Natural killer cell (primary cell): ENCODE data around the gene CRIP1. TPM values are rescaled to one million over a fixed set of nuclear protein-coding genes. Genes with fewer than 3 reads are reported as not detected.

Experiments used
- ATAC-seq, 3 donors: fragments of 150-1000 bp in 2 of 3; fragments of 200-7000 bp in 1 of 3; cut with Tn5 transposase; 1 replicate in 1 of 3; 2 replicates in 2 of 3; pipeline ENCODE4 v1.10.0; 2021; ENCODE audit warnings: mild to moderate bottlenecking in 2 of 3, moderate library complexity in 2 of 3
- DNase-seq, 2 donors: peaks; one replicate each; pipeline versions ENCODE4 v3.0.0 to v3.0.0-alpha.2; 2013 to 2021; ENCODE audit warnings: mixed read lengths in 1 of 2
- H3K27ac ChIP-seq: one replicate; pipeline ENCODE4 v1.5.1; 2013; ENCODE audit warnings: mild to moderate bottlenecking, low read length
- H3K27me3 ChIP-seq: one replicate; pipeline ENCODE4 v1.6.1; 2013; ENCODE audit warnings: low read length; ENCODE audit not compliant: control insufficient read depth, insufficient read depth
- H3K36me3 ChIP-seq: one replicate; pipeline ENCODE4 v1.6.1; 2013; ENCODE audit warnings: low read length; ENCODE audit not compliant: control insufficient read depth, insufficient read depth
- H3K4me1 ChIP-seq: one replicate; pipeline ENCODE4 v1.6.1; 2013; ENCODE audit warnings: low read length; ENCODE audit not compliant: control insufficient read depth, insufficient read depth
- H3K4me3 ChIP-seq: one replicate; pipeline ENCODE4 v1.5.1; 2013; ENCODE audit warnings: low read length
- H3K9me3 ChIP-seq: one replicate; pipeline ENCODE4 v1.6.1; 2013; ENCODE audit warnings: low read length; ENCODE audit not compliant: control insufficient read depth, insufficient read depth
- H3K27ac Mint-ChIP-seq, 2 donors: one replicate each; pipeline ENCODE4 v1.8.0; 2022; ENCODE audit warnings: mild to moderate bottlenecking in 2 of 2, mixed read lengths in 2 of 2, moderate library complexity in 1 of 2
- H3K27me3 Mint-ChIP-seq, 2 donors: one replicate each; pipeline ENCODE4 v1.8.0; 2022; ENCODE audit warnings: low read depth in 2 of 2, mixed read lengths in 2 of 2
- H3K36me3 Mint-ChIP-seq: one replicate; pipeline ENCODE4 v1.8.0; 2022; ENCODE audit warnings: mixed read lengths
- H3K4me1 Mint-ChIP-seq, 2 donors: one replicate each; pipeline ENCODE4 v1.8.0; 2022; ENCODE audit warnings: mixed read lengths in 2 of 2
- H3K4me3 Mint-ChIP-seq: one replicate; pipeline ENCODE4 v1.8.0; 2022; ENCODE audit warnings: mild to moderate bottlenecking, moderate library complexity, mixed read lengths
- H3K9me3 Mint-ChIP-seq, 2 donors: one replicate each; pipeline ENCODE4 v1.8.0; 2022; ENCODE audit warnings: mixed read lengths in 2 of 2
- WGBS: methylation state at CpG from one replicate; pipeline ENCODE4 v1.1.7; 2013; ENCODE audit warnings: missing lambda C conversion rate; ENCODE audit not compliant: insufficient coverage; 5-methylcytosine and 5-hydroxymethylcytosine counted together
- intact Hi-C: fragments of 100-400 bp; cut with micrococcal nuclease; formaldehyde crosslinking; loops from one replicate; pipeline ENCODE4 v1.14.2; 2022
- total RNA-seq, 4 donors: library from RNA; stranded (reverse); fragments of 120-200 nt in 1 of 4; gene quantifications; one replicate each; pipeline versions ENCODE4 v1.2.3 to v1.2.4, GENCODE V29; 2013 to 2022
- TF ChIP-seq, protein P1 (sequence below): fragments of 200-600 bp; IDR thresholded peaks from one replicate; pipeline ENCODE4 v1.8.0; 2022; ENCODE audit warnings: antibody characterized with exemption

CRIP1 gene
- total RNA-seq, 3 donors from 2014 or later (not counting 1 experiment from before 2014, with no cell fraction given) = 276 to 334 (median 290) TPM

DNA sequence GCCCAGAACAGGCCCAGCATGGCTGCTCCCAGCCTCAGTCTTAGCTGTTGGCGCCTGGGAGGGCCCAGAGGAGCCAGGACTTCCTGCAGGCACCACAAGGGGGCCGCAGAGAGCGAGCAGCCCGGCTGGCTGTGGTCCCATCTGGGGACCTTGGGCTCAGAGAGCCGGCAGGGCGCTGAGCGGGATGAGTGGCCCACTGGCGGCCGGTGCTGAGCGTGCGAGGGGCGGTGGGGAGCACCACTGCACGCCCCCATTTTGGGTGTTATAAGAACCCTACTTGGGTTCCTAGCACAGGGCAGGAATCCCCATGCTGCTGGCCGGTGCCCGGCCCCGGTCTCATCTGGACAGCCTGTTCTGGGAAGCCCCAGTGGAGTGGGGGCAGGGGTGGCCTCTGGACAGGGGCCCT is 38.0 kb upstream of the CRIP1 start:
- TF ChIP-seq, protein P1, sequence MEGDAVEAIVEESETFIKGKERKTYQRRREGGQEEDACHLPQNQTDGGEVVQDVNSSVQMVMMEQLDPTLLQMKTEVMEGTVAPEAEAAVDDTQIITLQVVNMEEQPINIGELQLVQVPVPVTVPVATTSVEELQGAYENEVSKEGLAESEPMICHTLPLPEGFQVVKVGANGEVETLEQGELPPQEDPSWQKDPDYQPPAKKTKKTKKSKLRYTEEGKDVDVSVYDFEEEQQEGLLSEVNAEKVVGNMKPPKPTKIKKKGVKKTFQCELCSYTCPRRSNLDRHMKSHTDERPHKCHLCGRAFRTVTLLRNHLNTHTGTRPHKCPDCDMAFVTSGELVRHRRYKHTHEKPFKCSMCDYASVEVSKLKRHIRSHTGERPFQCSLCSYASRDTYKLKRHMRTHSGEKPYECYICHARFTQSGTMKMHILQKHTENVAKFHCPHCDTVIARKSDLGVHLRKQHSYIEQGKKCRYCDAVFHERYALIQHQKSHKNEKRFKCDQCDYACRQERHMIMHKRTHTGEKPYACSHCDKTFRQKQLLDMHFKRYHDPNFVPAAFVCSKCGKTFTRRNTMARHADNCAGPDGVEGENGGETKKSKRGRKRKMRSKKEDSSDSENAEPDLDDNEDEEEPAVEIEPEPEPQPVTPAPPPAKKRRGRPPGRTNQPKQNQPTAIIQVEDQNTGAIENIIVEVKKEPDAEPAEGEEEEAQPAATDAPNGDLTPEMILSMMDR = peak; percentile 67
- peak; percentile 68 to 82 for DNase-seq
- Histone ChIP-seq H3K27ac (no peak overlapping the region), H3K36me3 (peaks cover 11% of the 10 kb centered on the region), H3K27me3 (no peaks in the 10 kb centered on the region), H3K9me3 (no peaks in the 10 kb centered on the region), H3K4me3 (no peak overlapping the region), H3K4me1 (no peaks in the 10 kb centered on the region)
- no peak overlapping the region for H3K27ac Mint-ChIP-seq
- intact Hi-C loops = loop anchor here (1.0 kb wide), 1 partner anchor 42 kb away; no protein-coding TSS in a partner anchor
- WGBS = 73% methylated on average over 16 of the region's 16 CpGs
- no peaks in the 10 kb centered on the region for H3K27me3 Mint-ChIP-seq
- no peaks in the 10 kb centered on the region for H3K36me3 Mint-ChIP-seq
- no peak overlapping the region for H3K4me3 Mint-ChIP-seq
- peak; percentile 76 to 99 (median 96) for ATAC-seq
- no peaks in the 10 kb centered on the region for H3K9me3 Mint-ChIP-seq
- no peaks in the 10 kb centered on the region for H3K4me1 Mint-ChIP-seq

DNA sequence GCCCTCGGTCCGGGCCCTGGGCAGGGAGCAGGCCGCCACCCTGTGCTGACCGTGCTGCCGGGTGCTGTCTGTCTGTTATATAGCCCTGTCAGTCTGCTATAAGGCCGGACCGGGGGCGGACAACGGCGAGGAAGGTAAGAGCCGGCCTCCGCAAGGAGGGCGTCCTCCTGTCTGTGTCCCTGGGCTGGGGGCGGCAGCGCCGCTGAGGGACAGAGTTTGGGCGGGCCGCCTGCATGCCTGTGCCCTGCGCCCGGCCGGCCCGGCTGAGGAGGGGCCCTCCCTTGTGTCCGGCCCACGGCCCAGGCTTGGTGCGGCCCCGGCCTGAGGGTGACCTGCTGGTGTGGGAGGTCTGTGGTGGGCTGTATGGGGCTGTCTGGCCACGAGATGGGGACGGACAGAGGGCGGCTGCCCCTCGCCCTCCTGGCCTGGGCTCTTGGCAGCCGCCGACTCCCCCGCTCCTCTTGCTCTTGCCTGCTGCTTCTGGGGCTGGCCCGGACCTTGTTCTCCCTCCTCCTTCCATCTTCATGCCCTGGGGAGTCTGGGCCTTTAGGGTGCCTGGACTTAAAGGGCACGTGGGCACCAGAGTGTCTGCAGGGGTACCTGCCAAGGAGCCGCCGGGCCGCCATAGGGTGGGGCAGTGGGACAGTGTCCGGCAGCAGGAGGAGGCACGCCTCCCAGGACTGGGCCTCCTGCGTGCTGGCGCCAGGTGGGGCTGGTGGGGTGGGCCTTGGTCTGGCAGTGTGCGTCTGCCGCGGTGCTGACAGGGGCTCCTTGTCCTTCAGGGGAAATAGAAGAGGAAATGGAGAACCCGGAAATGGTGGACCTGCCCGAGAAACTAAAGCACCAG is 37.2 kb upstream of the CRIP1 start:
- intact Hi-C loops = no loop called here
- H3K4me1 Mint-ChIP-seq = no peaks in the 10 kb centered on the region
- no peak for ATAC-seq
- Histone ChIP-seq H3K27ac (no peak overlapping the region), H3K36me3 (peaks cover 15% of the 10 kb centered on the region), H3K27me3 (no peaks in the 10 kb centered on the region), H3K9me3 (no peaks in the 10 kb centered on the region), H3K4me1 (no peaks in the 10 kb centered on the region), H3K4me3 (no peak overlapping the region)
- TF ChIP-seq, protein P1 = no peak
- no peaks in the 10 kb centered on the region for H3K36me3 Mint-ChIP-seq
- no peaks in the 10 kb centered on the region for H3K27me3 Mint-ChIP-seq
- H3K4me3 Mint-ChIP-seq = no peak overlapping the region
- DNase-seq = no peak
- WGBS = 96% methylated on average over 46 of the region's 47 CpGs
- H3K27ac Mint-ChIP-seq = no peak overlapping the region
- no peaks in the 10 kb centered on the region for H3K9me3 Mint-ChIP-seq

DNA sequence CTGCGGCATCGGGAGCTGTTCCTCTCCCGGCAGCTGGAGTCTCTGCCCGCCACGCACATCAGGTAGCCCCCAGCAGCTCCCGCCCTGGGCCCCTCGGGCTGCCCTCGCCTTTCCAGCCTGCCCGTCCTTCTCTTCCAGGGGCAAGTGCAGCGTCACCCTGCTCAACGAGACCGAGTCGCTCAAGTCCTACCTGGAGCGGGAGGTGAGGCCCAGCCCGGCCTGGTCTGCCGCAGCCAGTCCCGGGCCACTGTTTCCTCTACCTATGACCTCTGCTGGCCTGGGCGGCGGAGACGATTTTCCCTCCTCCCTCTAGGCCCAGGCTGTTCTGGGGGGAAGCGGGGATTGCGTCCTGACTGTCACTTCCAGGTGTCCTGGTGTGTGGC is 36.6 kb upstream of the CRIP1 start:
- no peaks in the 10 kb centered on the region for H3K4me1 Mint-ChIP-seq
- TF ChIP-seq, protein P1 = no peak
- H3K27ac ChIP-seq = no peak overlapping the region
- no peaks in the 10 kb centered on the region for H3K4me1 ChIP-seq
- H3K36me3 ChIP-seq = peaks cover 17% of the 10 kb centered on the region
- WGBS = 96% methylated on average over 22 of the region's 22 CpGs
- H3K27me3 ChIP-seq = no peaks in the 10 kb centered on the region
- no peaks in the 10 kb centered on the region for H3K36me3 Mint-ChIP-seq
- H3K27ac Mint-ChIP-seq = no peak overlapping the region
- H3K9me3 ChIP-seq = no peaks in the 10 kb centered on the region
- DNase-seq = no peak
- intact Hi-C loops = no loop called here
- no peak for ATAC-seq
- no peak overlapping the region for H3K4me3 Mint-ChIP-seq
- H3K4me3 ChIP-seq = no peak overlapping the region
- H3K9me3 Mint-ChIP-seq = no peaks in the 10 kb centered on the region
- H3K27me3 Mint-ChIP-seq = no peaks in the 10 kb centered on the region
